KMS-11 (cell line): Measurements from ENCODE around the gene G6PD.

Source experiments
- H2AFZ ChIP-seq: fragments of 200-600 bp; sonication (generic); 2 replicates; pipeline ENCODE4 v1.6.1; 2016; ENCODE audit warnings: antibody characterized with exemption, mixed run types, low read depth
- H3K27ac ChIP-seq: fragments of 200-600 bp; sonication (generic); 2 replicates; pipeline ENCODE4 v1.6.1; 2016; ENCODE audit warnings: mild to moderate bottlenecking, mixed run types
- H3K27me3 ChIP-seq: fragments of 200-600 bp; sonication (generic); 2 replicates; pipeline ENCODE4 v1.6.1; 2017; ENCODE audit warnings: mild to moderate bottlenecking, low read depth, mixed run types, moderate library complexity; ENCODE audit not compliant: insufficient read depth
- H3K36me3 ChIP-seq: fragments of 200-600 bp; sonication (generic); 2 replicates; pipeline ENCODE4 v1.6.1; 2017; ENCODE audit warnings: mild to moderate bottlenecking, mixed run types; ENCODE audit not compliant: insufficient read depth
- H3K4me1 ChIP-seq: fragments of 200-600 bp; sonication (generic); 2 replicates; pipeline ENCODE4 v1.6.1; 2016; ENCODE audit warnings: mild to moderate bottlenecking, low read depth, mixed run types; ENCODE audit not compliant: poor library complexity, severe bottlenecking
- H3K4me2 ChIP-seq: fragments of 200-600 bp; sonication (generic); 2 replicates; pipeline ENCODE4 v1.7.0; 2016; ENCODE audit warnings: mild to moderate bottlenecking, mixed run types
- H3K4me3 ChIP-seq: fragments of 200-600 bp; sonication (generic); IDR thresholded peaks from 2 replicates; pipeline ENCODE4 v1.6.1; 2017; ENCODE audit warnings: low read depth, low read length, mixed read lengths; ENCODE audit not compliant: insufficient read depth
- H3K79me2 ChIP-seq: fragments of 200-600 bp; sonication (generic); 2 replicates; pipeline ENCODE4 v1.6.1; 2016; ENCODE audit warnings: low read depth, mixed run types; ENCODE audit not compliant: insufficient read depth
- H3K9ac ChIP-seq: fragments of 200-600 bp; sonication (generic); 2 replicates; pipeline ENCODE4 v1.6.1; 2016; ENCODE audit warnings: mild to moderate bottlenecking, mixed run types
- H4K20me1 ChIP-seq: fragments of 200-600 bp; sonication (generic); 2 replicates; pipeline ENCODE4 v1.6.1; 2016; ENCODE audit warnings: mild to moderate bottlenecking, mixed run types; ENCODE audit not compliant: insufficient read depth
- TF ChIP-seq, protein P1 (sequence below): fragments of 200-600 bp; sonication (generic); conservative IDR thresholded peaks from 2 replicates; pipeline ENCODE4 v1.6.1; 2017; ENCODE audit warnings: low read depth, mild to moderate bottlenecking, antibody characterized with exemption, low read length, moderate library complexity, mixed read lengths

G6PD gene

DNA sequence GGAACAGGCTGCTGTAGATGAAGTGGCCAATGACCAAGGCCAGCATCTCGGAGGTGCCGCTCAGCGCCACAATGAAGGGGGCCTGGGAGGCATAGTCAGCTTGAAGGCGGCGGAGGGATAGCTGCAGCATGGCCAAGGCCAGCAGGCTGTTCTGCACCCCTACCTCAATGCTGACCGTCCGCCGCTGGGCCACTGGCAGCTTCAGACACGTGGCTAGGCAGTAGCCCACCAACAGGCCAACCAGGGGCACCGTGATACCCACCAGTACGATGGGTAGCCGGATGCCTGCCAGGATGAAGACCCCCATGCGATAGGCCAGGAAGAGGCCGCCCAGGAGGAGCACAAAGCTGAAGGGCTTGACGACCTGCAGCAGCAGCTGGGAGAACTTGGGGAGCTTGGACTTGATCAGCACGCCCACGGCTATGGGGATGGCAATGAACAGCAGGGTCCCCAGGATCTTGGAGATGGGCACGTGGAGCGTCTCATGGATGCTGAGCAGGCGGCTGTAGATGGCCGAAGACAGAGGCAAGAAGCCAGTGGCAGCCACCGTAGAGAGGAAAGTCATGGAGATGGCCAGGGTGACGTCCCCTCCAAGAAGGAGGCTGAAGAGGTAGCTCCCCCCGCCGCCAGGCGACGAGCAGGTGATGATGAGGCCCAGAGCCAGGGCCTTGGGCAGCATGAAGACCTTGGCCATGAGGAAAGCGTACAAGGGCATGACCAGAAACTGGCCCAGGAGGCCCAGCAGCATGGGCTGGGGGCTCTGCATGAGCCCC lies 58.9 kb downstream of the G6PD start:
- Histone ChIP-seq H3K4me2 (no peak overlapping the region), H3K36me3 (no peaks in the 10 kb centered on the region), H3K79me2 (peaks cover 13% of the 10 kb centered on the region; the same call in 1 of the 2 replicates), H4K20me1 (no peaks in the 10 kb centered on the region), H3K27ac (no peak overlapping the region), H3K4me1 (no peaks in the 10 kb centered on the region), H3K4me3 (no peak overlapping the region), H2AFZ (no peak overlapping the region), H3K27me3 (no peaks in the 10 kb centered on the region), H3K9ac (no peak overlapping the region)
- TF ChIP-seq, protein P1, sequence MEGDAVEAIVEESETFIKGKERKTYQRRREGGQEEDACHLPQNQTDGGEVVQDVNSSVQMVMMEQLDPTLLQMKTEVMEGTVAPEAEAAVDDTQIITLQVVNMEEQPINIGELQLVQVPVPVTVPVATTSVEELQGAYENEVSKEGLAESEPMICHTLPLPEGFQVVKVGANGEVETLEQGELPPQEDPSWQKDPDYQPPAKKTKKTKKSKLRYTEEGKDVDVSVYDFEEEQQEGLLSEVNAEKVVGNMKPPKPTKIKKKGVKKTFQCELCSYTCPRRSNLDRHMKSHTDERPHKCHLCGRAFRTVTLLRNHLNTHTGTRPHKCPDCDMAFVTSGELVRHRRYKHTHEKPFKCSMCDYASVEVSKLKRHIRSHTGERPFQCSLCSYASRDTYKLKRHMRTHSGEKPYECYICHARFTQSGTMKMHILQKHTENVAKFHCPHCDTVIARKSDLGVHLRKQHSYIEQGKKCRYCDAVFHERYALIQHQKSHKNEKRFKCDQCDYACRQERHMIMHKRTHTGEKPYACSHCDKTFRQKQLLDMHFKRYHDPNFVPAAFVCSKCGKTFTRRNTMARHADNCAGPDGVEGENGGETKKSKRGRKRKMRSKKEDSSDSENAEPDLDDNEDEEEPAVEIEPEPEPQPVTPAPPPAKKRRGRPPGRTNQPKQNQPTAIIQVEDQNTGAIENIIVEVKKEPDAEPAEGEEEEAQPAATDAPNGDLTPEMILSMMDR: no peak

DNA sequence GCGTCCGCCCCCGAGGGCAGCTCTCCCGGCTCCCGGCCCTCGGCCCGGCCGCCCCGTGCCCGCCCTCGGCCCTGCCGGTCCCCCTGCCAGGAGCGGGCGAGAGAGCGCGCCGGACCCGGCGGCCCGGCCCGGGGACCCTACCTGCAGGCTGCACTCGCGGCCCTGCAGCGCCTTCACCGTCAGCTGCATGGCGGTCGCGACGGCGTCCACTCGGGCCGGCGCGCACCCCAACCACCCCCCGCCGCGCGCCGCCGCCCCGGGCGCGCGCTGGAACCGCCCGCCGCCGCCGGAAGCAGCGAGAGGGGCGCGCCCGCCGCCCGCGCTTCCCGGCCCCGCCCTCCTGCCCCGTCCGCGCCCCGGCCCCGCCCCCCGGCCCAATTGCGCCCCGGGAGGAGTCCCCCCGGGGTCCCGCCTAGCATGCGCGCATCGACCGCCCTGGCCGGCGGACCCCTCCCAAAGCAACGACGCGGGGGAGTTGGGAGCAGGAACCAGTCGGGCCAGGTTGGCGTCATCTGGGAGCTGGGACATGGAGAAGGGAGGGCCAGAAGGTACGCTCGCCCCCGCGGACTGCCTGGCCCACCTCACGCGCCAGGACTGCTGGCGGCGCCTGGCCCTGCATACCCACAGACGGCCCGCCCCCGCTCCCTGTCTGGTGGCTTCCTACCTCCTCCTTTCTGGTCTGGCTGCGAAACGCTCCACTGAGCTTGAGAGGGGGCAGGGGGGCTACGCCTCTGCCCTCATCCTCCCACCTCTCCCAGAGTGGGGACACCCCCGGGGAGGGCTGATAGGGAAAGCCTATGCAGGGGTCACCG lies 60.0 kb downstream of the G6PD start, which contains the start of gene UBL4A:
Gene UBL4A (minus strand): TSS at position 220 of the 812 bp plus-strand sequence. CDS start 31 bp downstream, at position 189.
- no peaks in the 10 kb centered on the region for H3K36me3 ChIP-seq
- peak within 1 kb of the TSS; percentile 44; the same call in 1 of the 2 replicates for H2AFZ ChIP-seq
- H3K27ac ChIP-seq: peak within 1 kb of the TSS; percentile 44

DNA sequence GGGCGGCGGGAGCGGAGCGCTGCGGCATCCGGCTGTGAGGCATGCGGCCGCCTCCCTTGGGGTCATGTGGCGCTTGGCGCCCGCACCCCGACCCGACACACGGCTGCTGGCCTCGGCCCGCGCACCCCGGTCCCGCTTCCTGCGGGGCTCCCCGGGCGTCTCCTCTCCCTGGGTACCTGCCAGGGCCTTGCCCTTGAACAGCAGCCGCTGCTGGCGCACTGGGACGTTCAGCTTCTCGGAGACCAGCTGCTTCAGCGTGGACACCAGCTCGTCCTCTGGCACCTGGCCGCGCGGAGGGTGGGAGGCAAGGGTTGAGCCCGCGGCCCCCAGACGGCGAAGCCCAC lies 60.6 kb downstream of the G6PD start:
- Histone ChIP-seq H3K4me2 (peak overlapping the region; percentile 57), H3K4me3 (no peak overlapping the region), H3K27ac (peak overlapping the region; percentile 44), H3K4me1 (no peaks in the 10 kb centered on the region), H3K9ac (peak overlapping the region; percentile 70), H3K36me3 (no peaks in the 10 kb centered on the region), H3K79me2 (peaks cover 13% of the 10 kb centered on the region; the same call in 1 of the 2 replicates), H3K27me3 (no peaks in the 10 kb centered on the region), H2AFZ (peak overlapping the region; percentile 44; the same call in 1 of the 2 replicates), H4K20me1 (no peaks in the 10 kb centered on the region)
- TF ChIP-seq, protein P1: no peak

More for the DNA sequence above, 60.0 kb downstream of the G6PD start, which contains the start of gene UBL4A:
- H3K4me3 ChIP-seq: no peak within 1 kb of the TSS
- H3K27me3 ChIP-seq: no peaks in the 10 kb centered on the region
- peaks cover 13% of the 10 kb centered on the region; the same call in 1 of the 2 replicates for H3K79me2 ChIP-seq
- TF ChIP-seq, protein P1: no peak
- H3K9ac ChIP-seq: peak within 1 kb of the TSS; percentile 70
- no peaks in the 10 kb centered on the region for H4K20me1 ChIP-seq
- peak within 1 kb of the TSS; percentile 57 for H3K4me2 ChIP-seq
- no peaks in the 10 kb centered on the region for H3K4me1 ChIP-seq

DNA sequence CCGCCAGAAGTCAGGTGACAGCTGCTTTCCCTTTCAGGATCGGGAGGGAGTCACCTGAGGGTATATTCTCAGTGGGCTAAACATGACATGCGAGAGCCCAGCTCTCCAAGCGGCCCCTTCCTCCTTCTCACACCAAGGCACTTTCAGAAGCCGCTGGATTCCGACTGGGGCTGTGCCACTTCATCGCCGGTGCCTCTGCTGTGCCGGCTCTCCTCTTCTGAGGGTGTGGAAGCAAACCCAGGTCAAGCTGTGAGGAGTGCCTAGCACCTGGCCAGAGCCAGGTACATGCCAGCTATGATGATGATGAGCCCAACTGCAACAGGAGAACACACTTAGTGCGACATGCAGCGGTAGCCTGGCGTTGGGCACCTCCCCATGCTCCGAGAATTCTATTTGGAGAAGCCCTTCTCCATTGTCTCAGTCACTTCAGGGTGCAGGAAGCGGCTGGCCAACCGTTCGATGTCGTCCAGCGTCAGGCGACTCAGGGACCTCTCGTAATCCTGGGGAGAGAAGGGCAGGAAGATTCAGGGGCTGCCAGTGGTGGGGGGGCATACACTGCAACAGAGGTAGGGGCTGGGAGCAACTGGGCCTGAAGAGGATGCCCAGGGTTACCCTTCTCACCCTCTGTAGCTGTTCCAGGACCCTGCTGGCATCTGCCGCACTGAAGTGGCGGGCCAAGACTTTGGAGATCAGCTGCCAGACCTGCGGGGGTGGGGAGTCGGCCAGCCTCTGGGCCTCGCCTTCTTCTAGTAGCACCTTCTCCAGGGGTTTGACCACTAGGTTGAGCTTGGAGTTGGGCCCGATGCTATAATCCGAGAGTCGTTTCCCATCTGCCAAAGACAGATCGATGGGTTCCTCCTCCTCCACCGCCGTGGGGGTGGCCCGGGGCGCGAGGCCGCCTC lies 61.2 kb downstream of the G6PD start:
- TF ChIP-seq, protein P1: no peak
- H3K4me2 ChIP-seq: peak overlapping the region; percentile 57
- peak overlapping the region; percentile 44; the same call in 1 of the 2 replicates for H2AFZ ChIP-seq
- H3K4me3 ChIP-seq: no peak overlapping the region
- peaks cover 13% of the 10 kb centered on the region; the same call in 1 of the 2 replicates for H3K79me2 ChIP-seq
- H3K36me3 ChIP-seq: no peaks in the 10 kb centered on the region
- H3K27ac ChIP-seq: peak overlapping the region; percentile 44; the same call in 1 of the 2 replicates
- H3K27me3 ChIP-seq: no peaks in the 10 kb centered on the region
- no peaks in the 10 kb centered on the region for H3K4me1 ChIP-seq
- H3K9ac ChIP-seq: peak overlapping the region; percentile 70; the same call in 1 of the 2 replicates
- H4K20me1 ChIP-seq: no peaks in the 10 kb centered on the region
